ENCODE results near the gene GSDME.

DNA sequence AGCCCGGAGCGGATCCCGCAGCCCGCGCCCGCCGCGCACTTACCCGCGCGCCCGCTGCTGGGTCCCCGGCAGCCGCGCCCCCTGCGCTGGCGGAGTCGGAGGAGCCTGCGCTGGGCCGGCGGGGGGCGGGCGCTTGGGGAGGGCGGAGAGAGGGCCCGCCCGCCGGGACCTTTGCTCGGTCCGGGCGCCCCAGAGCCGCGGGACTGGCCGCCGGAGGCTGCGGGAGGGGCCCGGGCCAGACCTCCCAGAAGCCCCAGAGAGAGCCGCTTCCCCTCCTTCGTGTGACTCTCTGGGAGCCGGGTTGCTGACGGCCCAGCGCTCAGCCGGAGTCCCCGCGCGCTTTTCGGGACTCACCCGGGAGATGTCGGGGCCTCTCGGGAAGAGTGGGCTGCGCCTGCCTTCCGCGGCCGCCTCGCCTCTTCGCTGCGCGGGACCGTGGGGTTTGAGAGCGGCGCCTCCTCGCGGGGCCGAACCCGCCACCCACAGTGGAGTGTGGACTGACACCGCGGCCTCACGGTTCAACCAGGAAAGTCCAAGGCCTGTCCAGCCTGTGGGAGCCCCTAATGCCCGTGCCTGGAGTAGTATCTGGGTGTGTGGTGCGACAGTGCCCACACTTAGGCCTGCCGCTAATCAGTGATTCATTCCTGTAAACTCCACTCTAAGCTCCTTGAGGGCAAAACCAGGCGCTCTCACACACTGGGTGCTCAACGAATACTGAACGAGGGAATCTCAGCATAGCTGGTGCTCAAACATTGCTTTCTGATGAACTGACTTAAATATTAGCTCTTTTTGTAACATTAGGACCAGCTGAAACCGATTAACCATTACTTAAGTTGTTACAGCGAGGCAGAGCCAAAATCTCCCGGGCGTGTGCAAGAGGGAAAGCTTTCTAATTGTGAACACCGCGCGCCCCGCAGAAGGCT lies at the start of gene GSDME:
- TF ChIP-seq, protein P1, sequence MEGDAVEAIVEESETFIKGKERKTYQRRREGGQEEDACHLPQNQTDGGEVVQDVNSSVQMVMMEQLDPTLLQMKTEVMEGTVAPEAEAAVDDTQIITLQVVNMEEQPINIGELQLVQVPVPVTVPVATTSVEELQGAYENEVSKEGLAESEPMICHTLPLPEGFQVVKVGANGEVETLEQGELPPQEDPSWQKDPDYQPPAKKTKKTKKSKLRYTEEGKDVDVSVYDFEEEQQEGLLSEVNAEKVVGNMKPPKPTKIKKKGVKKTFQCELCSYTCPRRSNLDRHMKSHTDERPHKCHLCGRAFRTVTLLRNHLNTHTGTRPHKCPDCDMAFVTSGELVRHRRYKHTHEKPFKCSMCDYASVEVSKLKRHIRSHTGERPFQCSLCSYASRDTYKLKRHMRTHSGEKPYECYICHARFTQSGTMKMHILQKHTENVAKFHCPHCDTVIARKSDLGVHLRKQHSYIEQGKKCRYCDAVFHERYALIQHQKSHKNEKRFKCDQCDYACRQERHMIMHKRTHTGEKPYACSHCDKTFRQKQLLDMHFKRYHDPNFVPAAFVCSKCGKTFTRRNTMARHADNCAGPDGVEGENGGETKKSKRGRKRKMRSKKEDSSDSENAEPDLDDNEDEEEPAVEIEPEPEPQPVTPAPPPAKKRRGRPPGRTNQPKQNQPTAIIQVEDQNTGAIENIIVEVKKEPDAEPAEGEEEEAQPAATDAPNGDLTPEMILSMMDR (IDR thresholded peaks at IDR 0.05) = no peak
- TF ChIP-seq EP300 (IDR thresholded peaks at IDR 0.05) (no peak), POLR2A (IDR thresholded peaks at IDR 0.05) (peak in 1 of 4 donors; percentile 66), POLR2AphosphoS5 (IDR thresholded peaks at IDR 0.05) (no peak)

Measured in upper lobe of left lung (tissue), 4 donors.